Fibroblast of mammary gland (primary cell): ENCODE results near the gene ZNF710.

Experiments
- DNase-seq: peaks from one replicate; pipeline ENCODE4 v3.0.0-alpha.2; 2010; ENCODE audit warnings: low read depth
- H3K4me3 ChIP-seq: 2 replicates; pipeline ENCODE4 v1.5.1; 2011; ENCODE audit warnings: low read depth, mild to moderate bottlenecking, low read length, moderate library complexity; ENCODE audit not compliant: control insufficient read depth
- CTCF ChIP-seq: conservative IDR thresholded peaks from 2 replicates; pipeline ENCODE4 v1.5.1; 2011; ENCODE audit warnings: low read depth, low read length, inconsistent platforms; ENCODE audit not compliant: control insufficient read depth, insufficient read depth

The ZNF710 gene

GRCh38 chr15:90087454-90088154, 86.5 kb downstream of the ZNF710 start:
- H3K4me3 ChIP-seq: no peak overlapping the region
- TF ChIP-seq CTCF: peak; percentile 44
- DNase-seq: peak; percentile 71

GRCh38 chr15:90090226-90090848, 89.2 kb downstream of the ZNF710 start:
- H3K4me3 ChIP-seq: no peak overlapping the region
- DNase-seq: no peak
- TF ChIP-seq CTCF: no peak

GRCh38 chr15:90091156-90091931, 90.2 kb downstream of the ZNF710 start:
- no peak overlapping the region for H3K4me3 ChIP-seq
- no peak for TF ChIP-seq CTCF
- no peak for DNase-seq

- TF ChIP-seq CTCF: no peak
- H3K4me3 ChIP-seq: no peak overlapping the region
- no peak for DNase-seq
These were observed 94.4 kb downstream of the ZNF710 start for GRCh38 chr15:90095521-90095959.

- TF ChIP-seq CTCF: no peak
- no peak overlapping the region for H3K4me3 ChIP-seq
- no peak for DNase-seq
These were observed 96.4 kb downstream of the ZNF710 start for GRCh38 chr15:90097475-90097874.

GRCh38 chr15:90099072-90099867, 98.1 kb downstream of the ZNF710 start:
- no peak for DNase-seq
- no peak for TF ChIP-seq CTCF
- H3K4me3 ChIP-seq: no peak overlapping the region
